Tongue (tissue), 2 donors: Measurements from ENCODE around the gene SPTSSA. TPM values are rescaled to one million over a fixed set of nuclear protein-coding genes. Genes with fewer than 3 reads are reported as not detected.
"Not testable (repeated sequence)": the region's sequence is repeated elsewhere in the genome, so short reads cannot be mapped to it uniquely, and the experiment has no call there.

Experiments
- DNase-seq: peaks from one replicate; pipeline ENCODE4 v3.0.0-alpha.2; 2015
- total RNA-seq: library from RNA; depleted of rRNA; stranded (reverse); fragments of >200 nt; gene quantifications from one replicate; pipeline ENCODE4 v1.2.3, GENCODE V29; 2014

SPTSSA gene
- total RNA-seq, 1 donor from 2014 or later = 25.6 TPM

- DNase-seq = no peak
These were observed 35.4 kb downstream of the SPTSSA start for GRCh38 chr14:34426313-34427295.

- DNase-seq = no peak
These were observed 36.8 kb downstream of the SPTSSA start for GRCh38 chr14:34425095-34425851.

DNA sequence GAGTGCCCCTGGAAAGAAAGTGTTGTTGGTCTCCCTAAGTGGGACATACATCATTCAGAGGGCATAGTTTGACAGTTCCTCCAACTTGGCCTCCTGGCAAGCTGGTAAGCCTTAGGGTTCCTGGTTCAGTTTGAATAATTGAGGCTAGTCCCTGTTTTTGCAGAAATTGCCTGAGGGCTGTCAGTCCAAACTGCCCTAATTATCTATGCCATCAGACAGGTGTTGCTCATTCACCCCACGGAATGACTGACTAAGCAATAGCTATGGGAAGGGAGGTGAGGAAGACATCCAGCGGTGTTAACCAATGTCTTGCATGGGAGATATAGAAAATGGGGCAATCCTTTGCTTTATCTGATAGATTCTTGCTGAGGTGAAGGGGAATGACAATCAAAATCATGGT is 37.6 kb downstream of the SPTSSA start:
- DNase-seq = no peak

- DNase-seq = no peak
These were observed 38.6 kb downstream of the SPTSSA start for GRCh38 chr14:34423445-34423844.

GRCh38 chr14:34420547-34421150 is 41.4 kb downstream of the SPTSSA start:
- no peak for DNase-seq

DNA sequence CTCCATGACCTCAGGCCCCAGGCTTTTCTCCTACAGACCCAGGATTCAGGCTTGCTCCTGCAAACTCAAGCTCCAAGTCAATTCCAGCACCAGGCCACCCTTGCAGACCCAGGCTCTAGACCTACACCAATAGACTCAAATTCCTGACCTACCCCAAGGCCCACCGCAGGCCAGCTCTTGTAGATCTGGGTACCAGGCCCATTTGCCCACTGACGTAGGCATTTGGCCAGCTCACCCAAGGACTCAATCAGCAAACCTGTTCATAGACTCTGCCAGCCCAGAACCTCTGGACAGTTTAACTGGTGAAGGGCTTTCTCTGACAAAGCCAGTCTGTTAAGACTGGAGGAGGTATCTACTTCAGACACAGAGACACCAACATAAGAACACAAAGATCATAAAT is 52.3 kb downstream of the SPTSSA start:
- no peak for DNase-seq

DNA sequence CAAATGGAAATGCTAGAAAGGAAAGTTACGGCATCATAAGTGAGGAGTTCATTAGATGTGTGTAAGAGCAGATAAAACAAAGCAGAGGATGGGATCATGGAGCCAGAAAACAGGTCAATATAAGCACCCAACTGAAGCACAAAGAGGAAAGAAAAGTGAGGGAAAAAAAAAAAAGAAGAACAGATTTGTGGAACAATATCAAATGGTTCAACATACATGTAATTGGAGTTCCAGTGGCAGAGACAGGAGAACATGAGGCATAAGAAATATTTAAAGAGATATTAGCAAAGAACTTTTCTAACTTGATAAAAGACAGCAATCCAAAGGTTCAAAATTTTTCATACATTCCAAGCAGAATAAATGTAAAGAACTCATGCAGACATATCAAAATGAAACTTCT is 54.1 kb downstream of the SPTSSA start:
- no peak for DNase-seq

DNA sequence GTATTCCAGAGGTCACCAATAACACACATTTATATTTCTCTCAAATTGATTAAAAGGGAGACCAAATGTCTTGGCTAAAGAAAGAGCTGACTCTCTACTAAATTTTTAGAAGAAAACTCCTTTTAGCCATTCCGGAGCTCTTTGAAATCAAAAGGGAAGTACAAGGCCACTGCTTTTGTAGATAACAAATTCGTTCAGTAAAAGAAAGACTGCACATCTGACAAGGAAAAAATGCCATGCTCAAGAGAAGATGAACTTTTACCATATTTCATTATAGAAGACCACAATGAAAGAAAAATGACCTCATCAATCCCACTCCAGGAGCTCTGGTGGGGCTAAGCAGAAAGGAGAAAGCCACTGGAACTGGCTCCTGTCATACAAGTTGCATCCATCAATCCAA is 57.6 kb downstream of the SPTSSA start:
- DNase-seq = no peak

DNA sequence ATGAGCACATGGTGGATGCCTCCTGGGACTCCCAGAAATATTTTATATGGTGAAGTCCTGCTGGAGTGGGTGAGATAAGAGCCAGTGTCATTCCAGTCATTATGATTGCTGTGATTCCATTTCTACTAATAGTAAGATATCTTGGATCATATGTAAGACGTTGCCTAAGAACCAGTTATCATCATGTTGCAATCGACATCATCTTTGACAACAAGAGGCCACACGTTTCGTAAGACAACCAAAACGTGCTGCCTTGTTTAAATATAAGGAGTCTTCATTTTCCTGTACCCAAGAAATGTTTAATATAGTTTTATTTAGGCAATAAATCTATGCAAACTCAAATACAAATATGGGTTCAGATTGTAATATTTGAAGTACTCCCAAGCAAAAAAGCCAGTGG is 58.4 kb downstream of the SPTSSA start:
- no peak for DNase-seq

GRCh38 chr14:34398024-34398423 is 64.0 kb downstream of the SPTSSA start:
- DNase-seq = no peak

DNA sequence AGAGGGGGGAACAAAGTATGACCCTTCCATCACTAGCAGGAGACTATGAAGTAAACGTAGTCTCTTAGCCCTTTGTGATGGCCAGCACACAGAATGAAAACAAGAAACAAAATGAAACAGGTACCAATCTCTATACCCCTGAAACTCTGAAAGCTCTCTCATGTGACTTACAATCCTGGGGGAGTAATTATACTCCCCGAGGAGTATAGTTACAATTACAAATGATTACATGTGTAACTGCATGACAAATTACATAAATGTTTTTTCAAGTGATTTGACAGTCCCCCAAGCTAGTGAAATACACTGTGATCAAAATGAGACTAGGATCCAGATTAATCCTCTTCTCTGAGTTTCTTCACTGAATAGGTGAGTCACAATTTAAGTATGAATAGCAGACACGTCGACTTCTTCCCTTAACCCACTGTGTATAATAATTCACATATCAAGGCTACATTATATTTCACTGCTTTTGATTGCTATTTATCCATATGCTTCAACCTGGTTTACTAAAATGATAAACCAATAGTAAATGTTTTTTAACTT is 74.0 kb downstream of the SPTSSA start:
- DNase-seq = no peak

DNA sequence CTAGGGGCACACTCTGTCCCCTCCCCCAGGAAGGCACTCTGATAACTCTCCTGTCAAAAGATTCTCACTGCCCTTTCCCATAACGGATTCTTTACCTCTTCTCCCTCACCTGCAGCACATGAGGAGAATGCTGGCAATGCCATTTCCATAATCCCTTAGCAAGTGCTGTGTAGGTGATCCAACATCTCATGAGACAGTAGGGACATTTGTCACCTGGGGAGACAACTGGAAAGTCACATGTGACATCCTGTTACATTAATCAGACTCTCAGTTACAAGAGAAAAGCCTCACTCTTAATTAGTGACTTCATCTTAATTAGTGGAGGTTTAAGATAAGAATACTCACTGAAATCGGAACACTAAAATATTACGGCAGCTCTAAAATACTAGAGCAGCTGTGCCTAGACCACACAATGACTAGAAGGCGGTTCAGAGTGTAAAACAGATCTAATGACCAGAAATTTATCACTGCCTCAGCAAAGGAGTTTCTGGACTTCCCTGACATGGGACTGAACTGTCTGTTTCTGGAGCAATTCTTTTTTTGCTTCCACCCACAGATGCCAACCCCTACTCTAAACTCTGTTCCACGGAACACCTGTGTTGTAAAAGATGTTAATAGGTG is 75.1 kb downstream of the SPTSSA start:
- no peak for DNase-seq

- not testable (repeated sequence) for DNase-seq
These were observed 76.2 kb downstream of the SPTSSA start for GRCh38 chr14:34385881-34386280.

GRCh38 chr14:34383839-34384238 is 78.2 kb downstream of the SPTSSA start:
- no peak for DNase-seq

Other genes starting within 250 kb of the SPTSSA start
- 43.0 TPM for gene EAPP, start 77.5 kb upstream of the SPTSSA start, total RNA-seq
- gene SNX6, start 167.9 kb upstream of the SPTSSA start, total RNA-seq = 157 TPM